Choroid plexus epithelial cell (primary cell): ENCODE results near the gene TPCN2.

ENCODE experiments used
- DNase-seq: peaks from one replicate; pipeline ENCODE4 v3.0.0-alpha.2; 2010; ENCODE audit warnings: low read depth
- H3K4me3 ChIP-seq: 2 replicates; pipeline ENCODE4 v1.5.1; 2011; ENCODE audit warnings: low read depth, mild to moderate bottlenecking, control low read depth, low read length, moderate library complexity
- CTCF ChIP-seq: conservative IDR thresholded peaks from 2 replicates; pipeline ENCODE4 v1.5.1; 2011; ENCODE audit warnings: low read depth, mild to moderate bottlenecking, control low read depth, inconsistent platforms, low read length, moderate library complexity

The TPCN2 gene

GRCh38 chr11:69049490-69049867, 747 bp downstream of the TPCN2 start:
- H3K4me3 ChIP-seq, result peak overlapping the region; percentile 78
- TF ChIP-seq CTCF, result no peak
- no peak for DNase-seq

- no peak for TF ChIP-seq CTCF
- DNase-seq, result no peak
- no peak overlapping the region for H3K4me3 ChIP-seq
These were observed 2.1 kb downstream of the TPCN2 start for GRCh38 chr11:69050592-69051380.

GRCh38 chr11:69051381-69052342, 2.9 kb downstream of the TPCN2 start:
- H3K4me3 ChIP-seq, result no peak overlapping the region
- DNase-seq, result no peak
- no peak for TF ChIP-seq CTCF

GRCh38 chr11:69052343-69053168, 3.8 kb downstream of the TPCN2 start:
- no peak for TF ChIP-seq CTCF
- DNase-seq, result no peak
- H3K4me3 ChIP-seq, result no peak overlapping the region

GRCh38 chr11:69053169-69053477, 4.4 kb downstream of the TPCN2 start:
- no peak for TF ChIP-seq CTCF
- no peak for DNase-seq
- H3K4me3 ChIP-seq, result no peak overlapping the region

- H3K4me3 ChIP-seq, result no peak overlapping the region
- no peak for TF ChIP-seq CTCF
- no peak for DNase-seq
These were observed 5.0 kb downstream of the TPCN2 start for GRCh38 chr11:69053546-69054396.
